ENCODE results near the gene SUCNR1.

DNA sequence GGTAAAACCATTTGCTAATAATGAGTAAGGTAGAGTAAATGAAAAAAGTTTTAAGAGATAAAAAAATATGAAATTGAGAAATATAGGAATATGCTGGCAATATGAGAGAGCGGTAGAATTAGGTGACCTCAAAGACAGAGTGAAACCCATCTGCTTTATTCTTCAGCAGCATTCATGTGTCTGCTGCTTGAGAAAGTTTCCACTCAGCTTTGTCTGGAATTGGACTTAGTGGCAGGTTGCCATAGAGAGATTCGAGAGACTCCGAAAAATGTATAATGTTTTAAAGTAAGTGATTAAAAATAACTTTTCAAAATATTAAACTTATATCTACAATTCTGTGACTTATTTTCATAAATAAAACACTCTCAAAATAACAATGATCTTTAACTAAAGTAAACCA lies 5.0 kb downstream of the SUCNR1 start:
- TF ChIP-seq CTCF (conservative IDR thresholded peaks at IDR 0.05) (no peak), EZH2 (IDR thresholded peaks at IDR 0.05; ENCODE audit: low read depth) (no peak)
